ENCODE data around the gene GCLM. TPM values are rescaled to one million over a fixed set of nuclear protein-coding genes. Genes with fewer than 3 reads are reported as not detected.
A peak's percentile ranks its signal among the peaks of the same experiment; 100 is the strongest.
"Not testable (repeated sequence)": the region's sequence is repeated elsewhere in the genome, so short reads cannot be mapped to it uniquely, and the experiment has no call there.

GCLM gene
- total RNA-seq, 4 donors from 2014 or later, result 1.9 to 6.2 (median 2.8) TPM

GRCh38 chr1:93853940-93854339 is 55.3 kb downstream of the GCLM start:
- TF ChIP-seq CTCF (IDR thresholded peaks at IDR 0.05), result no peak
- 95 to 96% methylated on average over 3 of the region's 3 CpGs for WGBS, 2 donors
- no peak for DNase-seq (ENCODE audit: low spot score in 2 of 2)
- intact Hi-C loops (cut with DNase I; ENCODE audit: low total_unique reads), result no loop called here
- no peak overlapping the region for H3K4me3 ChIP-seq (ENCODE audit: low read depth, poor library complexity, severe bottlenecking)

- DNase-seq (ENCODE audit: low spot score in 2 of 2), result no peak
- intact Hi-C loops (cut with DNase I; ENCODE audit: low total_unique reads), result no loop called here
- no peak overlapping the region for H3K4me3 ChIP-seq (ENCODE audit: low read depth, poor library complexity, severe bottlenecking)
- 69 to 94% methylated on average over 1 of the region's 1 CpG for WGBS, 2 donors
- no peak for TF ChIP-seq POLR2A (IDR thresholded peaks at IDR 0.05)
- no peak for TF ChIP-seq CTCF (IDR thresholded peaks at IDR 0.05)
Observed at GRCh38 chr1:93851878-93852277, 57.4 kb downstream of the GCLM start.

GRCh38 chr1:93851327-93851712 is 57.9 kb downstream of the GCLM start:
- no peak for TF ChIP-seq POLR2A (IDR thresholded peaks at IDR 0.05)
- no peak for TF ChIP-seq CTCF (IDR thresholded peaks at IDR 0.05)
- no peak overlapping the region for H3K4me3 ChIP-seq (ENCODE audit: low read depth, poor library complexity, severe bottlenecking)
- DNase-seq (ENCODE audit: low spot score in 2 of 2), result no peak
- intact Hi-C loops (cut with DNase I; ENCODE audit: low total_unique reads), result no loop called here

- WGBS, 2 donors, result 32 to 48% methylated on average over 10 of the region's 10 CpGs
- intact Hi-C loops (cut with DNase I; ENCODE audit: low total_unique reads); H3K4me3 ChIP-seq (ENCODE audit: low read depth, poor library complexity, severe bottlenecking): not testable (repeated sequence)
- DNase-seq (ENCODE audit: low spot score in 2 of 2), result peak; percentile 44 to 90
Observed at GRCh38 chr1:93850687-93851326, 58.4 kb downstream of the GCLM start.

GRCh38 chr1:93848350-93848883 is 60.8 kb downstream of the GCLM start:
- no peak overlapping the region for H3K4me3 ChIP-seq (ENCODE audit: low read depth, poor library complexity, severe bottlenecking)
- intact Hi-C loops (cut with DNase I; ENCODE audit: low total_unique reads), result loop anchor here (10.0 kb wide), 1 partner anchor 404 kb away; the partner anchor contains the start of gene FNBP1L
- WGBS, 2 donors, result 55 to 61% methylated on average over 4 of the region's 4 CpGs
- TF ChIP-seq POLR2A (IDR thresholded peaks at IDR 0.05), result no peak
- no peak for TF ChIP-seq CTCF (IDR thresholded peaks at IDR 0.05)
- DNase-seq (ENCODE audit: low spot score in 2 of 2), result no peak

GRCh38 chr1:93847811-93848288 is 61.4 kb downstream of the GCLM start:
- H3K4me3 ChIP-seq (ENCODE audit: low read depth, poor library complexity, severe bottlenecking), result peak overlapping the region; percentile 78
- no peak for TF ChIP-seq CTCF (IDR thresholded peaks at IDR 0.05)
- TF ChIP-seq POLR2A (IDR thresholded peaks at IDR 0.05), result no peak
- WGBS, 2 donors, result 0 to 1% methylated on average over 36 of the region's 36 CpGs
- intact Hi-C loops (cut with DNase I; ENCODE audit: low total_unique reads), result loop anchor here (10.0 kb wide), 1 partner anchor 403 kb away; the partner anchor contains the start of gene FNBP1L
- peak; percentile 67 to 94 for DNase-seq (ENCODE audit: low spot score in 2 of 2)
